Ovary (tissue), 3 donors: ENCODE measurements around the gene IFIT1.

Experiments
- CTCF ChIP-seq, 3 donors: fragments of 450-650 bp in 2 of 3; fragments of 200-600 bp in 1 of 3; IDR thresholded peaks; one replicate each; pipeline versions ENCODE4 v1.5.1 to v1.8.0; 2016 to 2022; ENCODE audit warnings: antibody characterized with exemption in 3 of 3, mild to moderate bottlenecking in 1 of 3
- POLR2A ChIP-seq: fragments of 450-650 bp; IDR thresholded peaks from one replicate; pipeline ENCODE4 v1.6.1; 2017; ENCODE audit warnings: antibody characterized with exemption, mild to moderate bottlenecking, moderate library complexity
- donor health status: DM: no; HTN: no; CAD: no.

GRCh38 chr10:89347701-89348457 lies 44.5 kb upstream of the IFIT1 start:
- TF ChIP-seq POLR2A (no peak), CTCF (IDR thresholded peaks at IDR 0.05) (no peak)
